ENCODE data around the gene MCC. TPM values are rescaled to one million over a fixed set of nuclear protein-coding genes. Genes with fewer than 3 reads are reported as not detected.

The MCC gene
- total and polyA plus RNA-seq, 2 of the 4 experiments (the other 2 are of a cell fraction): 5.0 to 20.6 TPM

DNA sequence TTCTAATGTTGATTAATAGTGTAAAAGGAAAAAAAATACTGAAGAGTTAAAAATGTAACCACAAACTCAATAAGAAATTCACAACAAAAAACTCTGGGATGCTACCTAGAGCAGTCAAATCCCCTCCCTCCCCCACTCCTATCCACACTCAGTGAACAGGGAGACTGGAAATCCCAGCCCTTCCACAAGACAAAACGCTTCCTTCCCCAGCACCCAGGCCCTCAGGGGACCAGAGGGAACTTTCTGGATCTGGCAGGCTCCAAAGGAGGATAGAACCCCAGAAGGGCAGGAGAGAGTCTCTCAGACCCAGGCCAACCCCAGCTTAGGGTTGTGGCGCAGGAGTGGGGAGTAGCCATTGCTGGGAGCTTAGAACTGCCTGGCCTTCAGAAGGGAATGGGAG lies 456.7 kb downstream of the MCC start:
- Histone ChIP-seq H3K14ac (replicated peaks; ENCODE audit: low read depth, low read length) (no peak overlapping the region), H3K27ac (ENCODE audit: insufficient read depth, low read length) (no peak overlapping the region), H3K36me3 (ENCODE audit: control insufficient read depth, insufficient read depth, low read length) (peaks cover 29% of the 10 kb centered on the region), H2AK5ac (ENCODE audit: low read depth, low read length) (no peak overlapping the region), H3K27me3 (ENCODE audit: control insufficient read depth, insufficient read depth, low read length) (no peaks in the 10 kb centered on the region), H2BK20ac (ENCODE audit: low read depth, low read length) (no peak overlapping the region), H2AFZ (replicated peaks; ENCODE audit: low read length, poor library complexity) (no peak overlapping the region), H3K9me3 (ENCODE audit: control insufficient read depth, insufficient read depth, low read length) (no peaks in the 10 kb centered on the region), H3K4ac (ENCODE audit: low read depth, low read length) (no peak overlapping the region), H3K4me2 (ENCODE audit: low read depth, low read length) (no peak overlapping the region), H3K9ac (ENCODE audit: low read depth, low read length) (no peak overlapping the region), H2BK120ac (ENCODE audit: low read depth, low read length) (no peak overlapping the region), H3K4me1 (ENCODE audit: control insufficient read depth, insufficient read depth, low read length) (peaks cover 13% of the 10 kb centered on the region), H3K56ac (ENCODE audit: extremely low read depth, insufficient read depth, low read length) (no peak overlapping the region), H3K23ac (ENCODE audit: low read depth, low read length) (no peak overlapping the region), H4K91ac (ENCODE audit: insufficient read depth, low read depth, low read length) (no peak overlapping the region), H3K9me1 (ENCODE audit: insufficient read depth, low read length) (peaks cover 24% of the 10 kb centered on the region), H2BK5ac (ENCODE audit: low read depth, low read length, poor library complexity, severe bottlenecking) (no peak overlapping the region), H3K4me3 (ENCODE audit: insufficient read depth, low read depth, low read length) (no peak overlapping the region), H2BK15ac (ENCODE audit: low read depth, low read length) (no peak overlapping the region), H4K20me1 (ENCODE audit: insufficient read depth, low read length) (no peaks in the 10 kb centered on the region; the same call in 1 of the 2 replicates), H4K5ac (ENCODE audit: low read depth, low read length) (no peak overlapping the region), H2AK9ac (replicated peaks; ENCODE audit: low read depth, low read length, poor library complexity) (no peak overlapping the region), H3K18ac (ENCODE audit: low read depth, low read length) (no peak overlapping the region), H3K79me1 (ENCODE audit: low read depth in 1 of 2, low read length in 2 of 2) (peaks cover 10 to 17% of the 10 kb centered on the region in 2 experiments), H4K8ac (ENCODE audit: low read depth in 2 of 2, low read length in 2 of 2) (no peak overlapping the region)
- no peak for DNase-seq
- WGBS, 2 experiments (ENCODE audit: extremely low coverage in 2 of 2, insufficient read length in 1 of 2): no CpG with 5 or more reads among the region's 2 CpGs
- in situ Hi-C loops (cut with MboI; ENCODE audit: low sequenced_read_pairs): no loop called here
- TF ChIP-seq MAZ (IDR thresholded peaks at IDR 0.05; ENCODE audit: borderline replicate concordance, low read depth, low read length) (no peak), MXI1 (IDR thresholded peaks at IDR 0.05; ENCODE audit: borderline replicate concordance, low read depth, low read length) (no peak)
- ATAC-seq (ENCODE audit: low read depth): no peak
- intact Hi-C loops (cut with micrococcal nuclease): loop anchor here (5.0 kb wide), 1 partner anchor 261 kb away; no protein-coding TSS in a partner anchor
- ChIA-PET POLR2A (ENCODE audit: unreplicated experiment) (no interaction called here), CTCF (no interaction called here)
- dilution Hi-C loops (cut with HindIII; ENCODE audit: low sequenced_read_pairs, unreplicated experiment): no loop called here
- BruUV-seq (replicated peaks): no TSS peak
